GM18873 (cell line): ENCODE data around the gene MBD3L2B.

Experiments used
- ATAC-seq: cut with Tn5 transposase; IDR thresholded peaks from one replicate; pipeline ENCODE4 v1.9.1; 2021; ENCODE audit warnings: mild to moderate bottlenecking, moderate library complexity, moderate number of reproducible peaks; ENCODE audit not compliant: unreplicated experiment, low FRiP score

The MBD3L2B gene

DNA sequence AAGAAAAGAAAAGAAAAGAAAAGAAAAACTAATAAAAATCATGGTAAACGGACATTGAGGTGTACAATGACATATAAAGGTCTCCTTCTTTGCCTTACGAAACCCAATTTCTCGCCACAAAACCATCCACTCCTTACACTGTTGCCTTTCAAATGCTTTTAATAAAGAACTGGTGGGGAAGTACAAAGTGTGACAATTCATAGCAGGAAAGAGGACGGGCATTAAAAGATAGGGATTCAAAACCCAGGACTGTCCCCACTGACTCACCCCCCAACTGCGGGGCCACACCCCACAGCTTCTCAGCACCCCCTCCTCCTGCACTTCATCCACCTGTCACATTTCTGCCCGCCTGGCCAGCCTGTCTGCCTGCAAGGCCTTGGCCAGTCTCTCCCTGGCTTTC lies 2.4 kb downstream of the MBD3L2B start:
- no peak for ATAC-seq

DNA sequence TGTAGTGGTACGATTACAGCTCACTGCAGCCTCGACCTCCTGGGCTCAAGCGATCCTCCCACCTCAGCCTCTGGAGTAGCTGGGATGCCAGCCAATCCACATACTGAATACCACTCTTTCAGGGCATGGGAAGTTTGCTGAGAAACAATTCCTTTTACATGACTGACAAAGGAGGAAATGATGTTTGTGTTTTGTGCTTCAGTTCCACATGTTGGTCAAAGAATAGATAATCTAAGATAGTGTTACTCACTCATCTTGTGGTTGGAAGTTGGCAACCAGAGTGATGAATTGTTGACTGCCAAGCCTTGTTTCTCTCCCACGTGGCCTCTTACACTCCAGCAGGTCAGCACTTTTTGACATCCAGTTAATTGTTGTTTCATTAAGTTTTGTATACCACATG lies 7.6 kb downstream of the MBD3L2B start:
- no peak for ATAC-seq

- ATAC-seq: no peak
Observed at GRCh38 chr19:7010722-7011593, 10.3 kb downstream of the MBD3L2B start.

DNA sequence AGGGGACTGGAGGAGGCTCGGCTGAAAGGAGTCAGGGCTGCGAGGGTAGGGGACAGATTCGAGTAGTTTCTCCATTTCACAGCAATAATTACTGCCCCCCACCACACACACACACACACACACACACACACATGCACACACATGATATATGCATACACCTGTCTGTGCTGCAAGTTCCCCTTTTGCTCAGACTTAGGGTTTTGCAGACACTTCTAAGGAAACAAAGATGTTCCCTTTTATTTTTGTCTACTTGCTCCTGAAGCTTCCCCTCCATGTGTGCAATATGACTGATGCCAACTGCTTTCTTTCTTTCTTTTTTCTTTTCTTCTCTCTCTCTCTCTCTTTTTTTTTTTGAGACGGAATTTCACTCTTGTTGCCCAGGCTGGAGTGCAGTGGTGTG lies 13.4 kb downstream of the MBD3L2B start:
- no peak for ATAC-seq

DNA sequence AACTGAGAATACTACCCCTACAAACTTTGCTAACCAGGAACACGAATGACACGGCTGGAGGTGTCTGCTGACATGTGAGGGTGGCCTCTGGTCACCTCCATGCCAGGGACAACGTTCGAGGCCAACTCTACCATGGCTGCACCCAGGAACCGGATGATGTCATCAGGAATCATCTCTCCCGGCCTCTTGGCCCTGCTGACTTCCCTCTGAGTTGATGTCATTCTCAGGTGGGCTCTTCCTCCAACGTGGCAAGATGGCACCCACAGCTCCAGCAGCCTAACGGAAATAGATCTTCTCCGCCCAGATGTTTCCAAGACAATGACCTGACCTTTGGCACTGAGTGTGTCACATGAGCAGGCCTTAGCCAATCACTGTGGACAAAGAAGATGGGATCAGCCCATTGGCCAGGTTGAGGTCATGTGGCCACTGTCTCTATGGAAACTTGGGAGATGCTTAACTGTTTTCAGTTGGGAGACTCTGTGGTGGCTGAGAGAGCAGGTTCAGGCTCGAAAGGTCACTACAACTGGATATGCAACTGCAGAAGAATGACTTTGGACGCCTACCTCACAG lies 15.0 kb downstream of the MBD3L2B start:
- no peak for ATAC-seq

DNA sequence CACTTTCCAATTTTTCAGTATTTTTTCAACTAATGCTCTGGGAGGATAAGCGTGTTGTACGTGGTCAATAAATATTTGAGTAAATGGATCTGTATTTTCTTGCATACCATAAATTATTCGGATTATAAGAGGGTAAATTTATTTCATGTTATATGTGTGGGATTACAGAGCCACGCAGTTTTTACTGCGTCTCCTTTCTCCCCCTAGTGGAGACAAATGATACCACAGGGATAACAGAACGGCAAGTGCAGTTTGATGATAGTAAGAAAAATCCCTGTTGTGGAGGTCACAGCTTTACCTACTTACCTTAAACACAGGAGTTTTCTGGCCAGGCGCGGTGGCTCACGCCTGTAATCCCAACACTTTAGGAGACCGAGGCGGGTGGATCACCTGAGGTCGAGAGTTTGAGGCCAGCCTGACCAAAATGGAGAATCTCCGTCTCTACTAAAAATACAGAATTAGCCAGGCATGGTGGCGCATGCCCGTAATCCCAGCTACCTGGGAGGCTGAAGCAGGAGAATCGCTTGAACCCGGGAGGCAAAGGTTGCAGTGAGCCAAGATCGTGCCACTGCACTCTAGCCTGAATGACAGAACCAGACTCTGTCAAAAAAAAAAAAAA lies 16.8 kb downstream of the MBD3L2B start:
- ATAC-seq: no peak

GRCh38 chr19:7000816-7001215 lies 20.4 kb downstream of the MBD3L2B start:
- ATAC-seq: no peak

DNA sequence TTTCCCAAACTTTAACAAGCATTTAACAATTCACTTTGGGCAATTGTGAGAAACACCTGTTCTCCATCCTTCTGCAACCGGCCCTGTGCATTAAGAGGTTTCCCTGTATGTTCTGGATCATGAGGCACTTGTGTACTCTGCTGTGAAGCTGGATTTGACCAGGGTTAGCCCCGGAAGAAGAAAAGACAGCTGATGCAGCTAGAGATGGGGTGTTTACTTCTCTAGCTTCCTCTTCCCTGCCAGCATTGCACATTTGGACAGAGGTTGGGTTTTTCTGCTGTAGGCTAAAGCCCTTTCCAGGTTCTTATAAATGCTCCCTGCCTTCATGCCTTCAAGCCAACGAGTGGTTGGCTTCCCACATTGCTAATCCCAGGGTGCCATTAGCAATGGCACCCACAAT lies 20.9 kb downstream of the MBD3L2B start:
- ATAC-seq: no peak

GRCh38 chr19:6999933-7000332 lies 21.3 kb downstream of the MBD3L2B start:
- no peak for ATAC-seq

DNA sequence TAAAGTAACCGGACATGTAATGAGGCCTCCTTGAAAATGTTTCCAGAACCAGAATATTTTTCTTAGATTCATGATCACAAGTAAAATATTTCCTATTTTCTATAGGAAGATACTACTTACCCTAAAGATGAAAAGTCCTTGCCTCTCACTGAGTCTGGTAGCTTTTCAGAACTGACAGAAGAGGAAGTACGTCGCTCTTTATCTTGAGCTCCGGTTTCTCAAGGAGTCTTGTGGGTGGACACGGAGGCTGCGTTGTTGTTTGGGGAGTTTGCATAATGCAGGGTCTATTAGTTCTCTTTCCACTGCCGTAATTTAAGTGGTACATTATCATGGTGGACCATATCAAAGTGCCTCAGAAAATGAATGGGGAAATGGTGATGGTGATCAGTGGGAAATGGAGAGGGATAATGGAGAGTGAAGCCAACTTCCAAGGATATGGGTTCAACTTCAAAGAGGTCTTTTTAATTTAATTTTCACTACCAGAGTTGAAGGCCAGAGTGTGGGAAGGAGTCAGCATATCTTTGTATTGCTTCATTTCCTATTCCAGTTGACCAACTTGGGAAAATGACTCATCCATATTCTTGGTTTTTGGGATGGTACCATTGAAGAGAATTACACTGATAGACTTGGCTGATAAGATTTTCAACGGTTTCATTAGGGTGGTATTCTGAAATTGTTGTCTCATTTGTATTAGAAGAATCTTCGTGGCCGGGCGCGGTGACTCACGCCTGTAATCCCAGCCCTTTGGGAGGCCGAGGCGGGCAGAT lies 23.4 kb downstream of the MBD3L2B start:
- ATAC-seq: no peak

- ATAC-seq: no peak
Observed at GRCh38 chr19:6996810-6997209, 24.4 kb downstream of the MBD3L2B start.

DNA sequence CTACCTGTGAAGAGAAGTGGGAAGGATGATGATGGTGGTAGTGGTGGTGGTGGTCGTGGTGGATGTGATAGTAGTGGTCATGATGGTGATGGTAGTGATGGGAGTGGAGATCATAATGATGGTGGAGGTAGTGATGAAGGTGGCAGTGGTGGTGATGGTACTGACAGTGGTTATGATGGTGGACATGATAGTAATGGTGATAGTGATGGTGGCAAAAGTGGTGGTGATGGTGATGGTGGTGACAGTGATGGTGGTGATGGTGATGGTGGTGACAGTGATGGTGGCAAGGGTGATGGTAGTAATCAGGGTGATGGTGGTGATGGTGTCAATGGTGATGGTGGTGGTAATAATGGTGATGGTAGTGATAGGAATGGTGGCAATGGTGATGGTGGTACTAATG lies 26.2 kb downstream of the MBD3L2B start:
- no peak for ATAC-seq

- ATAC-seq: no peak
Observed at GRCh38 chr19:6988257-6988656, 33.0 kb downstream of the MBD3L2B start.

DNA sequence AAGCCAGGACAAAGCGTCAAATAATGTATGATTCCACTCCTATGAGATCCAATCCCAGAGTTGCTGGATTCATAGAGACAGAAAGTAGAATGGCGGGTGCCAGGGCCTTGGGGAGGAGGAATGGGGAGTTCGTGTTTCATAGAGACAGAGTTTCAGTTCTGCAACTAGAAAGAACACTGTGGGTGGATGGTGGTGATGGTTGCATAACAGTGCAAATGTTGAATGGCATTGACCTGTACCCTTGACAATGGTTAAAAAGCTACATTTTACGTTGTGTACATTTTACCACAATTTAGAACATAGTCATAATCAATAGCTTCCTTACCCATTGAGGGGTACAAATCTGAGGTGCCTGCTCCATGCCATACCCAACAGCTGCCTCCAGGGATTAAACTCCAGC lies 33.4 kb downstream of the MBD3L2B start:
- no peak for ATAC-seq

DNA sequence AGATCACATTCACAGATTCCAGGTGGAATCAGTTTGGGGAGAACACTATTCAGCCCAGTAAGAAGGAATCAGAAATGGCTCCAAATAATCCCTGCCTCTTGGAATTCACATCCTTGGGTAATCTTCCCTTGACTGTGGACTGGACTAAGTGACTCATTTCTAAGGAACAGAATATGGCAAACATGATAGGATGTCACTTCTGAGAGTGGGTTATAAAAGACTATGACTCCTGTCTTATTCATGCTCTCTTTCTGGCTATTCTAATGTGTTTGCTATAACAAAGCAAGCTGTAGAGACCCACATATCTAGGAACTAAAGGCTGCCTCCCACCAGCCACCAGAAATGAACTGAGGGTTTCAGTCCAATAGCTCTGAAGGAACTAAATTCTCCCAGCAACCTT lies 37.8 kb downstream of the MBD3L2B start:
- no peak for ATAC-seq

GRCh38 chr19:6979399-6979798 lies 41.8 kb downstream of the MBD3L2B start:
- ATAC-seq: no peak

DNA sequence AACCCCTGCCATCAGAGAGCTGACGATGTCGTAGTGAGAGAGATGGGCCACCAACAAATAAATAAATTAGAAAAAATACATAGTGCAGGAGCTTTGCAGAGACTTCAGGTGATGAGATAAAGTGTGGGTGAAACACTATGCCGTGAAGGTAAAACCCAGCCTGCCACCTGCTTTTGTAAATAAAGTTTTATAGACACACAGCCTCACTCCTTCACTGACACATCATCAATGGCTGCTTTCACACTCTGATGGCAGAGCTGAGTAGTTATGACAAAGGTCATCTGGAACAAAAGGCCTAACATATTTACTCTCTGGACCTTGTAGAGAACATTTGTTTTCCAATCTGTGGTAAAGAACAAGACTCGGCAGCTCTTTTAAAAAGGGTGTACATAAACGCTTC lies 45.0 kb downstream of the MBD3L2B start:
- no peak for ATAC-seq

- no peak for ATAC-seq
Observed at GRCh38 chr19:6971366-6971765, 49.9 kb downstream of the MBD3L2B start.

DNA sequence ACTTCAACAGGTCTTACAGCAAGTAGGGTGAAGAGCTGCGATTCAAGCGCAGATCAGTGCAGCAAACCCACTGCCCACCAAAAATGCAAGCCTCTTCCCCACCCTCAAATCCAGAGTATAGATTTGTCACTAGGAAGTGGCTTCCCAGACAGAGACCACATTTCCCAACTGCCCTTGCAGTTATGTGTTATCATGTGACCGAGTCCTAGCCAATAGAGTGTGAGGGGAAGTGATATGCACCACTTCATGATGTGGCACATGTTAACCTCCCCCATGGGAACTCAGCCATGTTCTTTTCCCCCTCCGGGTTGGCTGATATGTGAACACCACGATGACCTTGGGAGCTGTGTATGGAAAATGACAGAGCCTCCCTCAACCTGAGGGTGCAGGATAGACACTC lies 50.8 kb downstream of the MBD3L2B start:
- ATAC-seq: no peak

DNA sequence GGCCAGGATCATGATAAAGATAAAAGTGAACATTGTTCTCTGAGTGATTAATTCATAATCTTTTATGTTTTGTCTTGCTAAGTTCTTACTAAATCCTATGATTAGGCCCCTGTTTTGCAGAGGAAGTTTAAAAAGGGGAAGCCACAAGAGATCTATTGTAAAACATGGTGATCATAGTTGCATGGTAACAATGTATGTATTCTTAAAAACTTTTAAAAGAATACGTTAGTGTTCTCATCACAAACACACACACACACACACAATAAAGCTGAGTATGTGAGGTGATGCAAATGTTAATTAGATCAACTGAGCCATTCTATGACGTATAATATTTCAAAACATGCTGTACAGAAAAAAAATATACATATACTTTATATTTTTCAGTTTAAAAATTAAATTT lies 51.2 kb downstream of the MBD3L2B start:
- no peak for ATAC-seq

DNA sequence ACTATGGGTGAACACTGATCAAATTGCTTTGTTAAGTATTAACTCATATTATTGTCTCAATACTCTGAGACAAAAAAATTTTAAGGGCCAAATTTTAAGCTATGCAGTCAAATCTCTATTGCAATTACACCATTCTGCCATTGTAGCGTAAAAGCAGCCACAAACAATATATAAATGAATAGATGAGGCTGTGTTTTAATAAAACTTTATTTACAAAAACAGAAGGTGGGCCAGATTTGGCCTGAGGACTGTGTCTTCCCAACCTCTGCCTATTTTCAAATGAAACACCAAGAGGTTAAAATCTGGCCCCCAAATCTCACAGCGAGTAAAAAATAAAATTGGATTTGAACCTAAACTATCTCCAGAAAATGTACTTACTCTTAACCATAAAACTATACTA lies 51.7 kb downstream of the MBD3L2B start:
- no peak for ATAC-seq
